ENCODE results near the gene AGAP1.
"Not testable (repeated sequence)": the region's sequence is repeated elsewhere in the genome, so short reads cannot be mapped to it uniquely, and the experiment has no call there.

The AGAP1 gene

GRCh38 chr2:236125541-236125940 is 631.7 kb downstream of the AGAP1 start:
- DNase-seq (ENCODE audit: low spot score), result no peak

GRCh38 chr2:236127010-236127409 is 633.2 kb downstream of the AGAP1 start:
- DNase-seq (ENCODE audit: low spot score), result no peak

DNA sequence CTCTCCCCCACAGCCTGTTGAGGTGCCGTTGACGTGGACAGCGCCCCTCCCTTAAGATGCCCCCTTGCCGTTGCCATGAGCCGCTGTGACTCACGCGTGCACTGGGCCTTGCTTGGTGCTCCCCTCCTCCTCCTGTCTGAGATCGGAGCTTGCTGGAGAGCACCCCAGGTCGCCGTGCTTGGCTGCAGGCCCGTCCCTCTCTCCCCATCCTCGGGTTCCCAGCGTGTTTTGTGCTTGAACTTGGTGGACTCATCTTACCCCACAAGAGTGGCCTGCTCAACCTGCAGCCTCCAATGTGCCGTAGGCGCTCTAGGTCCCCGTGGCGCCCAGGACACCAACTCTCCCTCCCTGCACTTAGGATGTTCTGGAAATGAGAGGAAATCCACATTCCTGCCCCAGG is 634.5 kb downstream of the AGAP1 start:
- no peak for DNase-seq (ENCODE audit: low spot score)

GRCh38 chr2:236129935-236130334 is 636.1 kb downstream of the AGAP1 start:
- DNase-seq (ENCODE audit: low spot score), result no peak

- no peak for DNase-seq (ENCODE audit: low spot score)
Measured at GRCh38 chr2:236130349-236130998, 636.6 kb downstream of the AGAP1 start.

DNA sequence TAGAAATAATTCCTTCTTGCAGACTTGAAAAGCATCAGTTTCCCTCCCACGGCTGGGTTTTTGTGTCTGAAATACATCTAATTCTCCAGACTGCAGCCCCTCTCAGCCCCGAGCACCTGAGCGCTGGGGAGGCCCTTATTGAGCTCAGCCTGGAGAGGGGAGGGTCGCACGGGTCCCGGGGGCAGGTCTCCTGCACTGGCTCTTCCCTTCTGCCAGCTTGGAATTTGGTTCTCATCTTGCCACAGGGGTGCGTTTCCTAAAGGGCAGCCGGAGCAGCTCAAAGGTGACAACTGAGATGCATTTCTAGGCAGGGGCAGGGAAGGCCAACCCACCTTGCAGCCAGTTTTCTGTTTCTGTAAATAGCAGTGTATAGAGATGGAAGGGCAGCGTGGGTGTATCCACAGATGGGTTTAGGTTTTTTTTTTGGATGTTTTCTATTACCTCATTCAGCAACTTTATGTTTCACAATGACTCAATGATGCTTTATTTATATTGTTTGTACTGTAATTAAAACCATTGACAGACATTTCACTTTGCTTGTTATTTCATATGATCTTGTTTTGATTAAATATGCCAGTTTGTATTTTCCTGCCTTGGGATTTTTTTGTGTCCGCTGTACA is 637.3 kb downstream of the AGAP1 start:
- no peak for DNase-seq (ENCODE audit: low spot score)

GRCh38 chr2:236133410-236134012 is 639.7 kb downstream of the AGAP1 start:
- no peak for DNase-seq (ENCODE audit: low spot score)

GRCh38 chr2:236136538-236136937 is 642.7 kb downstream of the AGAP1 start:
- DNase-seq (ENCODE audit: low spot score), result no peak

DNA sequence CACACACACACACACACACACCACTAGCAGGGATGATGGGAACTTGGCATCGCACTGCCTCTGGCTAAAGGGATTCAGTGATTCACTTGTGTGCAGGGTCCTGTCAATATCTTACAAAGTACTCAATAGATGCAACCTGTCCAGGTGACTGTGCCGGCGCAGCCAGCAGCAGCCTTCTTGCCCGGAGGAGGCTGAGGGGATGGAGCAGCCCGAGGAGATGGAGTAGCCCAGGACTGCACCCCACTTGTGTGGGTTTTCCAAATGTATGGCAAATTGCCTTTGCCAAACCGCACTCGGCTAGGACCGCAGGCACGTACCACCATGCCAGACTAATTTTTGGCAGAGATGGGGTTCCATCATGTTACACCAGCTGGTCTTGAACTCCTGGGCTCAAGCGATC is 643.2 kb downstream of the AGAP1 start:
- no peak for DNase-seq (ENCODE audit: low spot score)

DNA sequence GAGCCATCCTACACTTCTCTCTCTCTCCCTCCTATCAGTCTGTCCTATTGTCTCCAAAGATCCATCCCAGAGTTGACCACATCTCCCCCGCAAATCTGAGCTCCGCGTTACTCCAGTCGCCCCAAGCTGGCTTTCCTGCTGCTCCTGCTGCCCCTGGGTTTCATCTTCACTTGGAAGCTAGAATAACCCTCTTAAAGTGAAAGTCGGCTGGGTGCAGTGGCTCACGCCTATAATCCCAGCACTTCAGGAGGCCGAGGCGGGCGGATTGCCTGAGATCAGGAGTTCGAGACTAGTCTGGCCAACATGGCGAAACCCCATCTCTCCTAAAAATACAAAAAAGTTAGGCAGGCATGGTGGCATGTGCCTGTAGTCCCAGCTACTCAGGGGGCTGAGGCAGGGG is 647.8 kb downstream of the AGAP1 start:
- DNase-seq (ENCODE audit: low spot score), result not testable (repeated sequence)

- no peak for DNase-seq (ENCODE audit: low spot score)
Measured at GRCh38 chr2:236143811-236144210, 650.0 kb downstream of the AGAP1 start.

GRCh38 chr2:236146436-236146835 is 652.6 kb downstream of the AGAP1 start:
- no peak for DNase-seq (ENCODE audit: low spot score)

- no peak for DNase-seq (ENCODE audit: low spot score)
Measured at GRCh38 chr2:236155406-236155805, 661.6 kb downstream of the AGAP1 start.

GRCh38 chr2:236156095-236156859 is 662.4 kb downstream of the AGAP1 start:
- no peak for DNase-seq (ENCODE audit: low spot score)

GRCh38 chr2:236156860-236157194 is 663.0 kb downstream of the AGAP1 start:
- no peak for DNase-seq (ENCODE audit: low spot score)

GRCh38 chr2:236157366-236157765 is 663.5 kb downstream of the AGAP1 start:
- no peak for DNase-seq (ENCODE audit: low spot score)

DNA sequence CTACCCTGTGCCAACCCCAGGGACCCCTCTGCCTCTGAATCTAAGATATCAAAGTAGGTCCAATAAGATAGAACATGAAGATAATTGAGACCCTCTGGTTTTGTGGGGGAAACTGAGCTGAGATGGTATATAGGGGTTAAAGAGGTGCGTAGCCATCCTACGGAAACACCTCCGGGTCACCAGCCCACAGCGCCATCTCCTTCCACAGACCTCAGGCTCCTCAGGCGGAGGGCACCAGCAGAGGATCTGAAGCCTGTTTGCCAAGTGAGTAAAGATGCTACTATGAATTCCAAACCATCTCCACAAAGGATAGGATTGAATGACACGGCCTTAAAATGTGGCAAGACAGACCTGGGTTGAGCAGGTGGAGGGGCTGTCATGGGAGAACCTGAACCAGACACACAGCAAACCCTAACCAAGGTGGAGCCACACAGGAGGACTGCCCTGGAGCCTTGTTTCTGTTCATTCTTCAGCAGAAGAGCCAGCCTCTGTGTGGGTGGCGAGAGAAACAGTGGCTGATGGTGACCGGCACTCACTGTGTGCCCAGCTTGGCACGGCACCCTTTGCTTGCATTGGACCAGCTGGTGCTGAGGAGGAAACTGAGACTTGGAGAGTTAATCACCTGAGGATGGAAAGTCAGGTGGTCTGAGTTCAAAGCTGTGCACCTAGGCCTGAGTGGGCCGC is 664.1 kb downstream of the AGAP1 start:
- no peak for DNase-seq (ENCODE audit: low spot score)

- no peak for DNase-seq (ENCODE audit: low spot score)
Measured at GRCh38 chr2:236158969-236159777, 665.3 kb downstream of the AGAP1 start.

GRCh38 chr2:236159778-236160170 is 665.9 kb downstream of the AGAP1 start:
- no peak for DNase-seq (ENCODE audit: low spot score)

GRCh38 chr2:236160366-236161081 is 666.7 kb downstream of the AGAP1 start:
- no peak for DNase-seq (ENCODE audit: low spot score)

GRCh38 chr2:236161082-236161462 is 667.2 kb downstream of the AGAP1 start:
- DNase-seq (ENCODE audit: low spot score), result no peak

Data from activated CD4-positive, alpha-beta T cell treated with anti-CD3 and anti-CD28 coated beads, Interleukin-2, Interleukin-4, amounts not matched to agents 100 ng/mL and 50 ng/mL, durations not matched to agents 16 hours and 8 hours (primary cell).